Measurements from ENCODE around the gene PHOX2A.

PHOX2A gene

DNA sequence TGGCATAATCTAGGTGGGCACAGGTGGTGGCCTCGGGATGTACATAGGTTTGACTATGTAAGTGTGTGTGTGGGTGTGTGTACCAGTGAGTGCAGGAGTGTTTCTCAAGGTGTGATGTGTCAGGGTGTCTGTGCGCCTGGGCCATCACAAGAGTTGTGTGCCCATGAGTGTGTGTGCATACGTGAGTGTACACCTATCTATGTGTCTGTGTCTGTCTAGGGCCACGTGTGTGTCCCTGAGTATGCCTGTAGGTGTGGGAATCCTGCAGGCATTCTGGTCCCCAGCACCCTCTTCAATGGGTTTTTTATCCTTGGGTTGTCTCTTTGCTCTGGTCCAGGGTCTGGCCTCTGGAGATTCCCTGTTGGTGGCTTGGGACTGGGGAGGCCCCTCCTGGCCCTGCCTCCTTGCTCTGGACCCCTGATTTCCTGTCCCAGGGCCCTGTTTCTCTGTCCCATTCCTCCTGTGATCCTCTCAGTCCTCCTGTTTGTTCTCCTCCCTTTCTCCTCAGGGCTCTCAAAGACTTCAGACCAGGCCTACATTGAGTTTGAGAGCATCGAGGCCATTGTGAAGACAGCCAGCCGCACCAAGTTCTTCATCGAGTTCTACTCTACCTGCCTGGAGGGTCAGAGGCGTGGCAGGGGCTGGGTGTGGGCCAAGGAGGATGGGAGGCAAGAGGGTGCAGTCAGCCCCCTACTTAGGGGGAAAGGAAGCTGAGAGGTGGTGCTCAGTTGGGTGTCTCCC is 10.0 kb downstream of the PHOX2A start:
- no peak for DNase-seq (ENCODE audit: low spot score)

DNA sequence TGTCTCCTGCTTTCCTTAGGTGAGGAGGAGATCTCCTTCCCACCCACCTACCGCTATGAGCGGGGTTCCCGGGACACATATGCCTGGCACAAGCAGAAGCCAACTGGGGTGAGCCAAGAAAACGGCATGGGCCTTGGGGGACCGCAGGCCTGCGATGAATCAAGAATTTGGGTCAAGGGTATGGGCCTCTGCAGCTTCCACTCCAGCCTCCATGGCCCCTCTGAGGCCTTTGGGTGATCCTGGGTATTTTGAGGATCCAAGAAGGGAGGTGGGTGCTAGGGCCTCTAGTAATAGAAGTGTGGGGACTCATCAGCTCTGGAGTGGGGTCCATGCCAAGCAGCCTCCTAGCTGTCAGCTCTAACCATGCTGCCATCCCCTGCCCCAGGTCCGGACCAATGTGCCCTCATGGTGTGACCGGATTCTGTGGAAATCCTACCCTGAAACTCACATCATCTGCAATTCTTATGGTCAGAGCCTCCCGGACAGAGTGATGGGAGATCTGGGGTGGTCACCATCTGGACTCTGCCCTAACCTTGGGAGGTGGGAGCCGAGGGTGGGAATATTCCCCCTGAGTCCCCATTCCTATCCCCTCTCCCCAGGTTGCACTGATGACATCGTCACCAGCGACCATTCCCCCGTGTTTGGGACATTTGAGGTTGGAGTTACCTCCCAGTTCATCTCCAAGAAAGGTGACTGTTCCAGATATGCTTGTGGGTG is 10.8 kb downstream of the PHOX2A start:
- no peak for DNase-seq (ENCODE audit: low spot score)

DNA sequence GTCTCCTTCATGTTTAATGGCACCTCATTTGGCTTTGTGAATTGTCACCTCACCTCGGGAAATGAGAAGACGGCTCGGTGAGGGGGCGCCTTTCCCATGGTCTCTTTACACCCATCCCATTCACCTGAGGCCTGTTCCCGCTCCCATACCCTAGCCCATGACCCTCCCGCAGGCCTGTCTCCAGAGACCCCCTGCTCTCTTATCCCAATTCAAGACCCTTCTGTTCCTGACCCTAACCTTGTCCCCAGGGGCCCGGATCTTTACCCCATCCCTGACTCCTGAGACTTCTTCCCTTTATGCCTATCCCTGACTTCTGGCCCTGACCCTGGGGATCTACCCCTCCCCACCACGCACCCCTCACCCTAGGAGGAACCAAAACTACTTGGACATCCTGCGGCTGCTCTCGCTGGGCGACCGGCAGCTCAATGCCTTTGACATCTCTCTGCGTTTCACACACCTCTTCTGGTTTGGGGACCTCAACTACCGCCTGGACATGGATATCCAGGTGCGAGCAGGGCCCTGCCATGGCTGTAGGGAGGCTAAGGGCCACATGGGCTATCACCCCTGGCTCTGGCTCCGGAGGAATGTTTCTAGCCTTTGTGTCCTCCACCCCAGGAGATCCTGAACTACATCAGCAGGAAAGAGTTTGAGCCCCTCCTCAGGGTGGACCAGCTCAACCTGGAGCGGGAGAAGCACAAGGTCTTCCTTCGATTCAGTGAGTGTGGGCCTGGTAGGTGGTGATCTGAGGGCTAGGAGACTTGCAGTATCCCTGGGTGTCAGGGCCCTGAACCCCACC is 11.5 kb downstream of the PHOX2A start:
- no peak for DNase-seq (ENCODE audit: low spot score)

DNA sequence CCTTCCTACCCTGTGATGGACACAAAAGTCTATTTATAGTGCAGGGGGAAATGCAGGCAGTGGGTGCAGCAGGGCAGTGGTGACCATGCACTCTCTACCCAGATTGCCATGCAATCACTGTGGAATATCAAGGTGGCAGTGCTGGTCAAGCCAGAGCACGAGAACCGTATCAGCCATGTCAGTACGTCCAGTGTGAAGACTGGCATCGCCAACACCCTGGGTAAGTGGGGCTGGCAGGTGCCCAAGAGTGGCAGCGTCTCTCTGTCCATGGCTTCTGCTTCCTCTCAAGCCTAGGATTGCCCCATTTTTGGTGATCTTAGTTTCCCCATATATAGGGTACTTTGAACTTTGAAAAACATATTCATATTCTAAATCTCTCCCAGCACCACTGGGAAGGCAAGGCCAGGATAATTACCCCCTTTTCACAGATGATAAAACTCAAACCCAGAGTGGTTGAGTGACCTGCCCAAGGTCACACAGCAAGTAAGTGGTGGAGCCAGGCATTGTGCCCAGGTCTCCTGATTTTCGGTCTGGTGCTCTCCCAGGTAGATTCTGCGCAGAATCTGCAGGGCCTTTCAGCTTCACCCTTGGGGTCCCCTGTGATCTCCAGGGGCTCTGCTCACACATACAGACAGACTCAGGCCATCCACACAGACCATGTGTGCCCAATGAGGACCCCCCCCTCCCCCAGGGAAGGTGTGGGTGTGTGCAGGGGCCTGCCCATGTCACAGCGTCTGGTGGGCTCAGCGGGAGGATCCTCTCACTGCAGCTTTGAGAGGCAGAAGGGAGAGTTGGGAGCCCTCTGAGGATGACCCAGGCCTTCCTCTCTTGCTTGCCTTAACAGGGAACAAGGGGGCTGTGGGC is 12.3 kb downstream of the PHOX2A start:
- no peak for DNase-seq (ENCODE audit: low spot score)

DNA sequence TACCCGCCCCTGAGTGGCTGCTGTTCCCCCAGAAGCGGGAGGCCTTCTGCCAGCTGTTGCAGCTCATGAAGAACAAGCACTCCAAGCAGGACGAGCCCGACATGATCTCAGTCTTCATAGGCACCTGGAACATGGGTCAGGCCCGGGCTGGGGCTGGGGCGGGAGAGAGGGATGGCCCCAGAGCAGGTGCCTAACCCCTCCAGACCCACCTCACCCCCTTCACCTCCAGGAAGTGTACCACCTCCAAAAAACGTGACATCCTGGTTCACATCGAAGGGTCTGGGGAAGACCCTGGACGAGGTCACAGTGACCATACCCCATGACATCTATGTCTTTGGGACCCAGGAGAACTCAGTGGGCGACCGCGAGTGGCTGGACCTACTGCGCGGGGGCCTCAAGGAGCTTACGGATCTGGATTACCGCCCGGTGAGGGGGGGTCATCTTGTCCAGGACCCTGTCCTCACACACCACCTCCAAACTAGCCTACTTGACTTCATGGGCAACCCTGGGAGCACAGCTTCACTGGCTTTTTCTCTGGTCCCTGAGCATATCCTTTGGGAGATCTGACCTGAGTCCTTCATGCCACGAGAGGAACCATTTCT is 13.1 kb downstream of the PHOX2A start:
- DNase-seq (ENCODE audit: low spot score), result no peak

DNA sequence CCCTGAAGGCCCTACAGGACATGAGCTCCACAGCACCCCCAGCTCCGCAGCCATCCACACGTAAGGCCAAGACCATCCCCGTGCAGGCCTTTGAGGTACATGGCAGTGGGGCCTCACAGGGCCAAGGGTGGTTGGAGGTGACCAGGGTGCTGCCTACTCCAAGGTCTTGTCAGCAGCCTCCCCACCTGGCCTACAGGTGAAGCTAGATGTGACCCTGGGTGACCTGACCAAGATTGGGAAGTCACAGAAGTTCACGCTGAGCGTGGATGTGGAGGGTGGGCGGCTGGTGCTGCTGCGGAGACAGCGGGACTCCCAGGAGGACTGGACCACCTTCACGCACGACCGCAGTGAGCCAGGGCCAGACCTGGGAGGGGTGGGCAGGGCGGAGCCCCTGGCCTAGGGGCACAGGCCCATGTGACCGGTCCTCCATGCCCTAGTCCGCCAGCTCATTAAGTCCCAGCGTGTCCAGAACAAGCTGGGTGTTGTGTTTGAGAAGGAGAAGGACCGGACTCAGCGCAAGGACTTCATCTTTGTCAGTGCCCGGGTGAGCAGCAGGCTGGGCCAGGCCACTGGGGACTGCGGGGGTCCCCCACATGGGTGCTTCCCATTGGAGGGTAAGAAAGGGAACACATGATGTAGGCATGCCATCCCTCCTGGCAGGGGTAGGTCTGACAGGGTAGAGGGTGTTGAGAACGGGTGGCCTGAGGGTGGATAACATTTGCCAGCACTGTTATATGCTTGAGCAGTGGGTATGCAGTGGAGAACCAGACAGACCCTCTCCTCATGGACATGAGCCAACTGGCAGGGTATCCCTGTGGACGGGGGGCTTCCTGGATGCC is 13.8 kb downstream of the PHOX2A start:
- no peak for DNase-seq (ENCODE audit: low spot score)

DNA sequence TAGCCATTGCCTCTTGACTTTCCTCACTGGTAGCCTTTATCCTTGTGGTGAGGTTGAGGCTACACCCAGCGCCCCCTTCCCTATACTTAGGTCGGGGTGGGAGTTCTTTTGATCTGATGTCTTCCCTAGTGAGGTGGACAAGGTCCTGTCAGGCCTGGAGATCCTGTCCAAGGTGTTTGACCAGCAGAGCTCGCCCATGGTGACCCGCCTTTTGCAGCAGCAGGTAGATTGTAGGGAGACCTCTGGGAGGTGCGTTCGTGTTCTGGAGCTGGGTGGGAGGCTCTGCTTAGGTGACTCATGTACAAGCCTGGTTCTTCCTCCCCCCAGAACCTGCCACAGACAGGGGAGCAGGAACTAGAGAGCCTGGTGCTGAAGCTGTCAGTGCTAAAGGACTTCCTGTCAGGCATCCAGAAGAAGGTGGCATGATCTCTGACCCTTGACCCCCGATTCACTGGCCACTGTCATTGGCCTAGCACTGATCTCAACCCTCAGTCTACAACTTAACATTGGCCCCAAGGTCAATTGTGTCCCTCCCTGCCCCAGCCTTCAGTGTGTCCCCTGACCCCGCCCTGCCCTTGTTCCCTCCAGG is 14.5 kb downstream of the PHOX2A start:
- DNase-seq (ENCODE audit: low spot score), result no peak

DNA sequence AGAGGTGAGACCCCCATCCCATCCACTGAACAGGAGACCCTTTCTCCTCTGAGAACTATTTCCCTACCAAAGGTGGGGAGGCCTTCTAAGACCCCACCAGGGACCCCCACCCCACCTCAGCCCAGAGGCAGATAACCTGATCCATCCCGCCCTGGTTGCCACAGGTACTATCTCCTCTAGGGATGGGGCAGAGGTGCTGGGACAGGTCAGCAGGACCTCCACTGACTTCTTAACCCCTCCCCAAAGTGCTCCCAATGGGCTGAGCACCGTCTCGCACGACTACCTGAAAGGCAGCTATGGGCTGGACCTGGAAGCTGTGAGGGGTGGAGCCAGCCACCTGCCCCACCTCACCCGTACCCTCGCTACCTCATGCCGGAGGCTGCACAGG is 15.1 kb downstream of the PHOX2A start:
- DNase-seq (ENCODE audit: low spot score), result no peak

DNA sequence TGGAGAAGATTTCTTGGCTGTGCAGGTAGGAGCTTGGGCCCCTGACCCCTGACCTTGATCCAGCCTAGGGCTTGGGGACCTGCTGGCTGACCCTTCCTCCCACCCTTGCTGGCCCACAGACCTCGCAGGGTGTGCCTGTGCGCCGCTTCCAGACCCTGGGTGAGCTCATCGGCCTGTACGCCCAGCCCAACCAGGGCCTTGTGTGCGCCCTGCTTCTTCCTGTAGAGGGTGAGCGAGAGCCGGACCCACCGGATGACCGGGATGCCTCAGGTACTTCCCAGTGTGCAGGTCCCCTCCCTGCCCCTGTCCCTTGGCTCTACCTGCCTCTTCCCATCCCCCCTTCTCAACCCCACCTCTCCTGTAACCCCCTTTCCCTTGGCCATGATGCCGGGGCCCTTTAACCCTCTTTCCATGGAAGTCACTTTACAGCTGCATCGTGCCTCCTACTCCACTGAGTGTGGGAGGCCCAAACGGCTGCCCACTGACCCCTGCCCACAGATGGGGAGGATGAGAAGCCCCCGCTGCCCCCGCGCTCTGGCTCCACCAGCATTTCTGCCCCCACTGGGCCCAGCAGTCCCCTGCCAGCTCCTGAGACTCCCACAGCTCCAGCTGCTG is 15.6 kb downstream of the PHOX2A start:
- no peak for DNase-seq (ENCODE audit: low spot score)

DNA sequence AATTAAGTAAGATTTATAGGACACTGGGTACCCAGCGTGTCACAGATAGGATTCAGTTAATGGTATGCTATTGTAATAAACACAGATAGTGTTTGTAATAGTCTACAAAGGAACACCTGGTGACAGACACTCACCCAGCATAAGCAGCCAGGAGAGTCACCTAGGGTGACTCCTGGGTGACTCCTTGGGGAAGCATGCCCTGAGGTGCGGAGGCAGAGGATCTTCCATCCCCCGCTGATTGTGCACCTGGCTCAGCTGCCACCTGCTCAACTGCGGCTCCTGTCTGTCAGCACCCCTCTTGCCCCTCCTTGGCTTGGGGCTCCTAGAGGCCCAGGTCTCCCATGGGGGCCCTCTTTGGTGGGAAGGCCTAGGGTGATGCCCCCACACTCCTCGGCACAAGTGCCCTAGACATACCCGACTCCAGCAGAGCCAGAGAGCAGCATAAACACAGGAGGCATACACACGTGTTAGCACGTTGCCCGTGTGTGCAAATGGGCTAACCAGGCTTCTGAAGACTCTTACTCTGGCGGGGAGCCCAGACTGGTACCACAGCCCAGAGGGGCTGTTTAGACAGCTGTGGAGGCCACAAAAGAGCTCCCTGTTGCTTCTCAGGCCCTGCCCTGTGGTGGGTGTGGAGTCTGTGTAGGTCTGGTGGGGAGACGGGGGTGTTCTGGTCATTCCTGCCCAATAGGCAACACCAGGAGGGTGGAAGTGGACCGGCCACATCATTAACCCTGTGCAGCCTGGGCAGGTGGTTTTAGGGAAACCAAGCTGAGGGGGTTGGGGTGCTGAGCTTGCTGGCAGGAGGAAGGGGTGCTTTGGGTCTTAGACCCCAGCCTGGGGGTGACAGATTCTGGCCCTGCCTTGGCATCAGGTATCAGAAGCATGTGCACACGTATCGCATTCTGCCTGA is 16.4 kb downstream of the PHOX2A start:
- DNase-seq (ENCODE audit: low spot score), result no peak

DNA sequence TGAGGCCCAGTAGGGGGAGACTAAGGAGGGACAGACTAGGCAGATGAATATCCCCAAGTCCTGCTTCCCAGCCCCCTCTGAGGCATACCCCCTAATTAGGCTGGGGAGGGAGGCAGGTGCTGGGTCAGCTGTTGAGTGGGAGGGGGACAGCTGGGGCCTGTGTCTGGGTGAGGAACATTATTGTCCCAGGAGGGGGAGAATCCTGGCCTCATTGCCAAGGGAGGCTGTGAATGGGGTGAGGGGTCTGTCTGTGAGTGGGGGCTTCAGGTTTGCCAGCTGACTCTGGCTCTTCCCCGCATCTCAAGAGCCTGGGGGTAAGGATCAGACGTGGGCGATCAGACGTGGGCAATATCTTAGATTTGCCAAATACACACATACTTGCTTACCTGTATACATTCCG is 17.3 kb downstream of the PHOX2A start:
- no peak for DNase-seq (ENCODE audit: low spot score)

DNA sequence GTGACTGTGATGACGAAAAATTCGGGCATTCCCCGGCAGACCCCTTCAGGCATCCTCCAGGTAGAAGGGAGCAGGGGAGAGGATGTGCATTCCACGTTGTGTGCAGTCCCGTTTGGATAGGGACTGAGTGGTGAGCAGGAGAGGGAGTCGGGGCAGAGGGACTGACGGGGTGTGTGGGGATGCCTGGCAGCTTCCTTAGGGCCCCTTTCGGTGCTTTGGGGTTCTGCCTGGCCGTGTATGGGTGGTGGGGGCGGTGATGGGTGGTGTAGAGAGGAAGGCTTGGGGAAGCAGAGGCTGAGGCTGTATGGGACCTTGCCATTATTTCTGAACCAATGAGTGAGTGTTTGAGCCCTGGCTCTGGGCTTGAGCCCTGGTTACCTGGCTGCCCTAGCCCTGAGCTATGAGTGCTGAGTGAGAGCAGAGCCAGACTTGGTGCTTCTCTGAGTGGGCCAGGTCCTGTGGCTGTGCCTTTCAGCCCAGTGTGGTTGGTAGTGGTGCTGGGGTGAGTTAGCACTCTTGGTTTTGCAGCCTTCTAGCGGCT is 18.5 kb downstream of the PHOX2A start:
- DNase-seq (ENCODE audit: low spot score), result no peak

DNA sequence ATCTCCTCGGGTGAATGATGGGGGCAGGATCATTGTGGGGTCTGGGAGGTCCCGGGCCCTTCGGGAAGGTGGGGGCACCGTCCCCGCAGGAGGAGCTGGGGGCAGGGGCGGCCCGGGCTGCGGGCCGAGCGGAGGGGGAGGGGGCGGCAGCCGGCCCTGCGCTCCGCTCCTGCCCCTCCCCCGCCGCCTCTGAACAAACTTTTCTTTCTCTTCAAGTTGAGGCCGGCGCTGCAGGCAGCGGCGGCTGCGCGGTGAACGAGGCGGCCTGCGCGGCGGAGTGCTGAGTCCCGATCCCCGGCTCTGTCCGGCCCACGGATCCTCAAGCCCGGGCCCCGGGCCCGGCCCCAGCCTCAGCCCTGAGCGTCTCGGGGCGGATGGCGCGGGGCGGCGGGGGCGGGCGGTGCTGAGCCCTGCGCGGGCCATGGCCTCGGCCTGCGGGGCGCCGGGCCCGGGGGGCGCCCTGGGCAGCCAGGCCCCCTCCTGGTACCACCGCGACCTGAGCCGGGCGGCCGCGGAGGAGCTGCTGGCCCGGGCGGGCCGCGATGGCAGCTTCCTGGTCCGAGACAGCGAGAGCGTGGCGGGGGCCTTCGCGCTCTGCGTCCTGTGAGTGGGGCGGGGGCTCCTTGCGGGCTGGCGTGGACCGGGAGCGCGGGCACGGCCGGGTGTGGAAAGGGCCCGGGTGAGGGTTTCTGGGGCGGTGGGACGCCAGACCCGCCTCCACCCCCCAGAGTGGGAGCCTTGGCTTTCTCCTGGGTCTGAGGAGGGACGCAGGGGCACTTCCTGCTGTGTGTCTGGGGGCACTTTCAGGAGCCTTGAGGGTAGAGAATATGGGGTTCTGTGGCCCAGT is 19.2 kb downstream of the PHOX2A start, which contains the start of gene INPPL1:
INPPL1 (plus strand) TSS at position 204 of the 847 bp plus-strand sequence; CDS start at position 422, 218 bp downstream.
- DNase-seq (ENCODE audit: low spot score), result peak; percentile 23

DNA sequence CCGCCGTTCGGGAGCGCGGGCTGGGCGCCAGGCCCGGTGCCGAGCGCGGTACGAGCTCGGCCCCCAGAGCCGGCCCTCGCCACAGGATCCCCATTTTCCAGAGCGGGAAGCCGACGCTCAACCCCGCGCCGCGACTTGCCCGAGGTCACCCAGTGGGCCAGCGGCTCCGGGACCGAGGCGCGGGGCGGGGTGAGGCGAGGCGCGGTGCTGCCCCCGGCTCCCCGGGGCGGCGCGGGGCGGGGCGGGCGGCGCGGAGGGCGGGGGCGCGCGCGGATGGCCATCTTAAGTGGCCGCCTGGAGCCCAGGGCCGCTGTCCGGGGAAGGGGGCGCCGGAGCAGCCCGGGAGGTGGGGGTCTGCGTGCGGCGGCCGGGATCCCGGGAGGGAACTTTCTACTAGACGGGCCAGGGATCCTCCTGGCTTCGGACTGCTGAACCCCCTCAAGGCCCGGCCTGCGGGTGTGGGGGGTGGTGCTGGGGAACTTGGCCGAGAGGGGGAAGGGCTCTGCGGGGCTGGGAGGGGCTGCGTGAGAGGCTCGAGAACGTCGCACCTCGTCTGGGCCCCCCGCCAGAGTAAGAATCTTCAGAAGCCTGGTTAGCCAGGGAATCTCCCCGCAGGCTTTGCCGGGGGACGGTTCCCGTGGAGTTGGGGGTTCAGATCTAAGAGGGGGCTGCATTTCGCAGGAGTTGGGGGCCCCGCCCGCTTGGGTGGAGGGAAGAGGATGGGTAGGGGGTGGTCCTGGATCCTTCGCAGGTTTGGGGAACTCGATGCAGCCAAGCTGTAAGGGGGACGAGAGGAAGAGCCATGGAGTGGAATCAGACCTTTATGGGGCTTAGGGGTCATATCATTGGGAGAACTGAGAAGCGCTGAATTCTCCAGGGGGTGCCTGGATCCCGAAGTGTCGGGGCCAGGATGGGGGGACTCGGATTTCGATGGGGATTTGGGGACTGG is 20.1 kb downstream of the PHOX2A start:
- peak; percentile 48 for DNase-seq (ENCODE audit: low spot score)

DNA sequence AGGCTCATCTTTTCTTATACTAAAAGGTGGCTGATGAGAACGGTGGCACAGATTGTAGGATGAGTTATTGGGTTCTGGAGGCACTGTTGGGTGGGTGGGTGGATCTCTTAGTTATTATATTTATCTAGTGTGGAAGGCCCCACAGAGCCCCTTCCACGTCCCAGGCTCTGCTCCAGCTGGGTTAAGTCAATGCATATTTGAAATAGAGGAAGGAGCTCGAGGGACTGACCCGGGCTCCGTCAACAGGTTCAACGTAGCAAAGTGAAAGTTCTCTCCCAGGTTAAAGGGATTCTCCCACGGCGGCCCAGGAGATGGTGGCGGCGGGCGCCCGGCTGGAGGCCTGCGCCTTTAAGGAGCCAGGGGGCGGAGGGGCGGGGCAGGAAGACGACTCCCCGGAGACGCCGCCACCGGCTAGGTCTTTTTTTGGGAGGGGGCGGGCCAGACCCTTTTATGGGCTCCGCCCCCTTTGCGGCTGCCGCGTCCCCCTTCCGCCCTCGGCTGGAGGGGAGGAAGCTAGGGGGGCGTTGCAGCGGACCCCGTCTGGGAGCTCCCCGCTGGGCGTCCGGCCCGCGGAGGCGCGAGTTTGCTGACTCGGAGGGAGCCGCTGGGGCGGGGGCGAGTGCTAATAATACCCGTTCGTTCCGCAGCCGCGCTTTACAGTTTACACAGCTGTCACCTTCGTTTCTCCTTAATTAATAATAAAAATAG is 20.9 kb downstream of the PHOX2A start:
- DNase-seq (ENCODE audit: low spot score), result peak; percentile 82

All from hematopoietic multipotent progenitor cell treated with erythropoietin and hydrocortisone succinate and interleukin-3 and kit ligand, for 15 days (in vitro differentiated cells).